Measurements from ENCODE around the gene PRMT1.
"Not testable (repeated sequence)": the region's sequence is repeated elsewhere in the genome, so short reads cannot be mapped to it uniquely, and the experiment has no call there.

Gene PRMT1

GRCh38 chr19:49718511-49718910 lies 41.4 kb downstream of the PRMT1 start:
- no peak for DNase-seq (ENCODE audit: low spot score)
- FAIRE-seq = no peak

- FAIRE-seq (no peak), DNase-seq (ENCODE audit: low spot score) (no peak)
Measured at GRCh38 chr19:49718991-49719390, 41.9 kb downstream of the PRMT1 start.

- FAIRE-seq; DNase-seq (ENCODE audit: low spot score): not testable (repeated sequence)
Measured at GRCh38 chr19:49719420-49719819, 42.3 kb downstream of the PRMT1 start.

GRCh38 chr19:49727217-49728030 lies 50.4 kb downstream of the PRMT1 start:
- no peak for FAIRE-seq
- DNase-seq (ENCODE audit: low spot score) = no peak

- DNase-seq (ENCODE audit: low spot score) (no peak), FAIRE-seq (no peak)
Measured at GRCh38 chr19:49730166-49730565, 53.1 kb downstream of the PRMT1 start.

Measured in RCC 7860 (cell line).